HG03354 (cell line): ENCODE results near the gene PARVB.

Experiments used
- ATAC-seq: cut with Tn5 transposase; IDR thresholded peaks from one replicate; pipeline ENCODE4 v1.9.1; 2021; ENCODE audit warnings: mild to moderate bottlenecking; ENCODE audit not compliant: unreplicated experiment, poor library complexity, severe bottlenecking

PARVB gene

GRCh38 chr22:44186121-44186510 lies 162.0 kb downstream of the PARVB start:
- ATAC-seq = no peak

- ATAC-seq = no peak
Measured at GRCh38 chr22:44186737-44187136, 162.6 kb downstream of the PARVB start.

- ATAC-seq = no peak
Measured at GRCh38 chr22:44187652-44188230, 163.6 kb downstream of the PARVB start.

GRCh38 chr22:44188316-44188715 lies 164.2 kb downstream of the PARVB start:
- no peak for ATAC-seq

GRCh38 chr22:44188986-44189630 lies 165.0 kb downstream of the PARVB start:
- ATAC-seq = no peak

- ATAC-seq = no peak
Measured at GRCh38 chr22:44190381-44190976, 166.4 kb downstream of the PARVB start.

- ATAC-seq = no peak
Measured at GRCh38 chr22:44191036-44191454, 166.9 kb downstream of the PARVB start.

- ATAC-seq = no peak
Measured at GRCh38 chr22:44192098-44192815, 168.2 kb downstream of the PARVB start.

GRCh38 chr22:44192816-44193534 lies 168.9 kb downstream of the PARVB start:
- no peak for ATAC-seq

GRCh38 chr22:44193535-44193891 lies 169.4 kb downstream of the PARVB start:
- ATAC-seq = no peak

- ATAC-seq = no peak
Measured at GRCh38 chr22:44194569-44194968, 170.5 kb downstream of the PARVB start.

GRCh38 chr22:44195189-44195871 lies 171.2 kb downstream of the PARVB start:
- ATAC-seq = no peak

- no peak for ATAC-seq
Measured at GRCh38 chr22:44196241-44196640, 172.1 kb downstream of the PARVB start.

GRCh38 chr22:44196731-44197131 lies 172.6 kb downstream of the PARVB start:
- ATAC-seq = no peak

GRCh38 chr22:44197271-44197670 lies 173.2 kb downstream of the PARVB start:
- no peak for ATAC-seq

- no peak for ATAC-seq
Measured at GRCh38 chr22:44199164-44199563, 175.1 kb downstream of the PARVB start.

- no peak for ATAC-seq
Measured at GRCh38 chr22:44199866-44200265, 175.8 kb downstream of the PARVB start.

- ATAC-seq = no peak
Measured at GRCh38 chr22:44200451-44200850, 176.3 kb downstream of the PARVB start.

- ATAC-seq = no peak
Measured at GRCh38 chr22:44200855-44201550, 176.9 kb downstream of the PARVB start.
